ENCODE measurements around the gene ADGRD1.

DNA sequence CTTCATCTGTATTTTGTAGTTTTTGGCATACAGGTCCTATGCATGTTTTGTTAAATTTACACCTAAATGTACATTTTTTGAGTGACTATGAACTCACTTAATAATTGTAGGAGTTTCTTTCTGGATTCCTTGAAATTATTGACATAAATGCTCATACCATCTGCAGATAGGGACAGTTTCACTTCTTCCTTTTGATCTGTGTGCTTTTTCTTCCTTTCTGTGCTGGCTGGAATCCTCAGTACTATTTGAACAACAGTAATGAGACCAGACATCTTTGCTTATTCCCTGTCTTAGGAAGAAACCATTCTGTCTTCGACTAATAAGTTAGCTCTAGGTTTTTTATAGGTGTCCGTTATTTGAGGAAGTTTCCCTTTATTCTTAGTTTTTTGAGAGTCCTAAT is 110.3 kb downstream of the ADGRD1 start:
- TF ChIP-seq, protein P1, sequence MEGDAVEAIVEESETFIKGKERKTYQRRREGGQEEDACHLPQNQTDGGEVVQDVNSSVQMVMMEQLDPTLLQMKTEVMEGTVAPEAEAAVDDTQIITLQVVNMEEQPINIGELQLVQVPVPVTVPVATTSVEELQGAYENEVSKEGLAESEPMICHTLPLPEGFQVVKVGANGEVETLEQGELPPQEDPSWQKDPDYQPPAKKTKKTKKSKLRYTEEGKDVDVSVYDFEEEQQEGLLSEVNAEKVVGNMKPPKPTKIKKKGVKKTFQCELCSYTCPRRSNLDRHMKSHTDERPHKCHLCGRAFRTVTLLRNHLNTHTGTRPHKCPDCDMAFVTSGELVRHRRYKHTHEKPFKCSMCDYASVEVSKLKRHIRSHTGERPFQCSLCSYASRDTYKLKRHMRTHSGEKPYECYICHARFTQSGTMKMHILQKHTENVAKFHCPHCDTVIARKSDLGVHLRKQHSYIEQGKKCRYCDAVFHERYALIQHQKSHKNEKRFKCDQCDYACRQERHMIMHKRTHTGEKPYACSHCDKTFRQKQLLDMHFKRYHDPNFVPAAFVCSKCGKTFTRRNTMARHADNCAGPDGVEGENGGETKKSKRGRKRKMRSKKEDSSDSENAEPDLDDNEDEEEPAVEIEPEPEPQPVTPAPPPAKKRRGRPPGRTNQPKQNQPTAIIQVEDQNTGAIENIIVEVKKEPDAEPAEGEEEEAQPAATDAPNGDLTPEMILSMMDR (IDR thresholded peaks at IDR 0.05; ENCODE audit: control extremely low read depth in 1 of 3, insufficient read depth in 1 of 3, low read depth in 1 of 3, low read length in 3 of 3) = no peak
- no peak for TF ChIP-seq EP300 (IDR thresholded peaks at IDR 0.05; ENCODE audit: borderline replicate concordance in 1 of 2, low read depth in 2 of 2, low read length in 2 of 2)
- no peak for TF ChIP-seq RAD21 (IDR thresholded peaks at IDR 0.05 in 1 of 2, conservative IDR thresholded peaks at IDR 0.05 in 1 of 2; ENCODE audit: low read depth in 2 of 2, low read length in 2 of 2)
- no peak for TF ChIP-seq POLR2A (IDR thresholded peaks at IDR 0.05; ENCODE audit: control extremely low read depth in 1 of 2, low read depth in 2 of 2, low read length in 2 of 2)
- no peak for TF ChIP-seq SIN3A (conservative IDR thresholded peaks at IDR 0.05 in 1 of 2, IDR thresholded peaks at IDR 0.05 in 1 of 2; ENCODE audit: low read depth in 1 of 2, low read length in 2 of 2)
- no peak for TF ChIP-seq RNF2 (IDR thresholded peaks at IDR 0.05; ENCODE audit: borderline replicate concordance, low read depth, low read length, missing control alignments, poor library complexity, severe bottlenecking)
- no peak for TF ChIP-seq BRCA1 (IDR thresholded peaks at IDR 0.05; ENCODE audit: low read depth, low read length)
- no peak for TF ChIP-seq TCF12 (IDR thresholded peaks at IDR 0.05; ENCODE audit: low read depth, low read length)
- no peak for TF ChIP-seq SUZ12 (IDR thresholded peaks at IDR 0.05; ENCODE audit: low read length)
- TF ChIP-seq NRF1 (IDR thresholded peaks at IDR 0.05; ENCODE audit: low read depth, low read length) = no peak
- no peak for TF ChIP-seq KDM1A (IDR thresholded peaks at IDR 0.05; ENCODE audit: borderline replicate concordance, low read length)
- no peak for TF ChIP-seq CBX5 (IDR thresholded peaks at IDR 0.05; ENCODE audit: low read depth, low read length)
- TF ChIP-seq TAF1 (IDR thresholded peaks at IDR 0.05; ENCODE audit: low read depth, low read length) = no peak

All from H1 (cell line).